ENCODE data around the gene PNLDC1.

Gene PNLDC1

GRCh38 chr6:159800141-159800865, at the start of gene PNLDC1:
Gene PNLDC1, plus strand, starts transcription at chr6:159800276. Its CDS starts 32 bp downstream, at chr6:159800308.
- DNase-seq (ENCODE audit: extremely low read depth, low read depth), result no peak
- no peak for TF ChIP-seq CTCF (IDR thresholded peaks at IDR 0.05; ENCODE audit: low read depth, low read length)

- no peak for TF ChIP-seq CTCF (IDR thresholded peaks at IDR 0.05; ENCODE audit: low read depth, low read length)
- no peak for DNase-seq (ENCODE audit: extremely low read depth, low read depth)
Measured at GRCh38 chr6:159751448-159751847, 48.6 kb upstream of the PNLDC1 start.

- no peak for DNase-seq (ENCODE audit: extremely low read depth, low read depth)
- no peak for TF ChIP-seq CTCF (IDR thresholded peaks at IDR 0.05; ENCODE audit: low read depth, low read length)
Measured at GRCh38 chr6:159753081-159753872, 46.8 kb upstream of the PNLDC1 start.

- DNase-seq (ENCODE audit: extremely low read depth, low read depth), result no peak
- no peak for TF ChIP-seq CTCF (IDR thresholded peaks at IDR 0.05; ENCODE audit: low read depth, low read length)
Measured at GRCh38 chr6:159754401-159754800, 45.7 kb upstream of the PNLDC1 start.

- TF ChIP-seq CTCF (IDR thresholded peaks at IDR 0.05; ENCODE audit: low read depth, low read length), result no peak
- DNase-seq (ENCODE audit: extremely low read depth, low read depth), result no peak
Measured at GRCh38 chr6:159754959-159755914, 44.8 kb upstream of the PNLDC1 start.

- no peak for DNase-seq (ENCODE audit: extremely low read depth, low read depth)
- TF ChIP-seq CTCF (IDR thresholded peaks at IDR 0.05; ENCODE audit: low read depth, low read length), result no peak
Measured at GRCh38 chr6:159756508-159756907, 43.6 kb upstream of the PNLDC1 start.

Measured in AG09319 (cell line).